PFSK-1 (cell line): ENCODE measurements around the gene PPTC7.

ENCODE experiments used
- FOXP2 ChIP-seq: optimal IDR thresholded peaks from 2 replicates; pipeline ENCODE3; 2011; ENCODE audit warnings: borderline replicate concordance, control low read depth, inconsistent platforms; ENCODE audit not compliant: insufficient read depth; ENCODE audit errors: extremely low read length, extremely low read depth
- POLR2AphosphoS5 ChIP-seq: IDR thresholded peaks from 2 replicates; pipeline ENCODE4 v1.6.1; 2012; ENCODE audit warnings: low read depth, mild to moderate bottlenecking, control low read depth, low read length, moderate library complexity
- REST ChIP-seq, 2 experiments: IDR thresholded peaks; 2 replicates each; pipeline versions ENCODE4 v1.6.1 to v1.8.0; 2011 to 2012; ENCODE audit warnings: low read depth in 2 of 2, low read length in 2 of 2, control low read depth in 1 of 2, inconsistent platforms in 1 of 2, mild to moderate bottlenecking in 1 of 2, moderate library complexity in 1 of 2; ENCODE audit not compliant: insufficient read depth in 1 of 2
- SIN3A ChIP-seq: IDR thresholded peaks from 2 replicates; pipeline ENCODE4 v1.6.1; 2012; ENCODE audit warnings: mild to moderate bottlenecking, low read length, moderate library complexity, borderline replicate concordance; ENCODE audit not compliant: insufficient read depth
- TAF1 ChIP-seq: IDR thresholded peaks from 2 replicates; pipeline ENCODE4 v1.6.1; 2012; ENCODE audit warnings: low read length, control low read depth, borderline replicate concordance; ENCODE audit not compliant: insufficient read depth

GRCh38 chr12:110550981-110551380 is 32.1 kb downstream of the PPTC7 start:
- TF ChIP-seq POLR2AphosphoS5 = no peak
- no peak for TF ChIP-seq REST (IDR thresholded peaks at IDR 0.05; ENCODE audit: insufficient read depth in 1 of 2, low read depth in 2 of 2, low read length in 2 of 2)
- TF ChIP-seq FOXP2 = no peak
- no peak for TF ChIP-seq TAF1
- TF ChIP-seq SIN3A = no peak
